ENCODE data around the gene CACYBP.

CACYBP gene, protein sequence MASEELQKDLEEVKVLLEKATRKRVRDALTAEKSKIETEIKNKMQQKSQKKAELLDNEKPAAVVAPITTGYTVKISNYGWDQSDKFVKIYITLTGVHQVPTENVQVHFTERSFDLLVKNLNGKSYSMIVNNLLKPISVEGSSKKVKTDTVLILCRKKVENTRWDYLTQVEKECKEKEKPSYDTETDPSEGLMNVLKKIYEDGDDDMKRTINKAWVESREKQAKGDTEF

DNA sequence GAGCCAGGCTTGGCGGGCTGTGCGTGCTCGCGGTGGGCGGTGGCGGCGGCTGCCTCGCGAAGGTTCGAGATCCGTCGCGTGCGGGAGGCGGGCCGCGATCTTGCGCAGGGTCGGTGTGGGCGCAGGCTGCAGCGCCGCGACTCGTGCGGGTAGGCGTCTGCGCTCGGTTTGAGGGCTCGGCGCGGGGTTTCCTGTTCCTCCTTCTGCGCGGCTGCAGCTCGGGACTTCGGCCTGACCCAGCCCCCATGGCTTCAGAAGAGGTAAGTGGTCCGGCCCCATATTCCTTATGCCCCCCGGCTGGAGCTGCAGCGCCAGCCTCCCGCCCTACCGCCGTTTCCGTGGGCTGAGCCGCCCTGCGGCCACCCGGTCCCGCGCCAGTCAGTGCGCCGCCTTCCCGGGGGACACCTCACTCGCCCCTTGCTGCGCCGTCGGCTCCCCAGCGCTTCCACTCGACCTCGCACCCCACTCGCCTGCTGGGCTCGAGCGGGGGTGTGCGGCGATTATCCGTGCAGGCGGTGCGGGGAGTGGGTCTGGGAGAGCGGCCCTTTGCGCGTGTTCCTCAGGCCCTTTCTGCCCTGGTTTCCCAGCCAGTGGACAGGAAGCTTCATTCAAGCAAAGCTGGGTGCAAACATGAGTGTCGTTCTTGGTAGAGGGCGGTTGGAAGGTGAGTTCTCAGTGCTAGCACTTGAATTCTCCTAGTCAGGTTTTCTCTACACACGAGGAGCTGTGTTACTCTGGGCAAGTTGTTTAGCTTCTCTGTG lies at the start of gene CACYBP:
Gene CACYBP, plus strand, starts transcription at position 12 of the 761 bp plus-strand sequence. Its CDS starts 234 bp downstream, at position 246.
- DNase-seq: peak; percentile 26

- no peak for DNase-seq
These were observed 46.3 kb upstream of the CACYBP start for GRCh38 chr1:174953285-174954072.

DNA sequence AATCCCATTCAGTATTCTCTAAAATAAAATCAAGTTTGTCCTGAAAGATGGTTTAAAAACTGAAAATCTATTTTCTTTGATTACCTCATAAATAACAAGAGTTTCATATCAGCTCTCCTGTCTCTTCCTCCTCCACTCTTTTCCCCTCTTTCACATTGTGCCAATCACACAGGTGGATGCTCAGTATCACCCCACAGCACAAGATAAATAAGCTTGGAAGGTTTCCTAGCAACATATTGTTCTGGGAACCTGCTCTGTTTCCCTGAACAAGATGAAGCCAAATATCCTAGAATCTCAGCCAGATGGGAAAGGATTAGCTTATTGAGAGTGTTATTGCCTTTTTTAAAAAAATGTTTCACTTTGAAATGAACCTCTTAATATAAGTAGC lies 45.7 kb upstream of the CACYBP start:
- no peak for DNase-seq

DNA sequence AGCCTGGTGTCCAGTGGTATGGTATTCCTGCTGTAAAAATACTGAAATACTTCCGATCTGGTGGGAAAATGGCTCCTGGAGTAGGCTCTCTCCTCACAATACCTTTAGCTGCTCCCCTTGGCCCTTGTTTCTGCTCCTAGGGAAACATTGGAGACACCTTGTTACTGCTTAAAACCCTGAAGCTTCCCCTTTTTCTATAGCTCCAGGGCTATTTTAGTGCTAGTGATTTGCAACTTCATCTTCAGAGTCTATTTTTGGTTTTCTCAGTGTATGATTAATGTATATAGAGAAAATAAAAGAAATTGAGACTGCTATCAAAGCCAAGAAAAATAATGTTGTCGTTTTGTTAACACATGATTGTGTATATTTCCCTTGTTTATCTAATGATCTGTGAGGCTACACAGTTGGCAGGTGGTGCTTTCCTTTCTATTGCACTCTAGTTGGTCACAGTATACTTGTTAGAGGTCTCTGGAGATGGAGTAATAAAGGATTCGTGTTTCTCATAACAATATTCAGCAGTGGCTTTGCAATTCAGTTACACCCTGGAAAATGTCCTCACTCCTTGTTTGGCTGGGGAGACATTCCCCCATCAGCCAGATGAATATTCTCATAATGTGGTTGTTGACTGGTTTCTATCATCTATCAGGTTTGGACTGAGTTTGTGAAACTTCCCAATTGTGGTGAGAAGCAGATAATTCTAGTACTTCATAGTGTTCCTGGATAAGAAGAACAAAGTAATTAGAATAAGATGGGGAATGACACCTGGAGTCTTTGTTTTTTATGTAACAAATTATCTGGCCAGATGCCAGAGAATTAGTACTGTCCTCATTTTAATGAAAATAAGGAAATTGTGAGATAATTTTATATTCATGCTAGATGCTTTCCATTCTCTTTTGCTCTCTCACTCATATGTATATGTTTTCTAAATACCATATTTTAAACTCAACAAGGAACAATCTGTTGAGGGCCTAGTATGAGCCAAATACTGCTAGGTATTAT lies 44.8 kb upstream of the CACYBP start:
- DNase-seq: no peak

DNA sequence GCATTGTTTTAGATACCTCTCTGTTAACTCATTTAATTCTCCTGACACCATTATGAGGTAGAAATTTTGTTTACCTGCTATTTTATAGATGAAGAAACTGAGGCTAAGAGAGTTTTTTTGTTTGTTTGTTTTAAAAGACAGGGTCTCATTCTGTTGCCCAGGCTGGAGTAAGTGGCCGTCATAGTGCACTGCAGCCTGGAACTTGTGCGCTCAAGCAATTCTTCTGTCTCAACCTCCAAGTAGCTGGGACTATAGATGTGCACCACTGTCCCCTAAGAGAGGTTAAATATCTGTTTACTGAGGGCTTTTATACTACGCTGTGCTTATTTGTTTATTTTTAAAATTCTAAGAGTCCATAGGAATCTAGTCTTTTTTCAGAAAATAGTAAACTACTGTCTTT lies 43.7 kb upstream of the CACYBP start:
- DNase-seq: no peak

- no peak for DNase-seq
These were observed 42.8 kb upstream of the CACYBP start for GRCh38 chr1:174956976-174957375.

DNA sequence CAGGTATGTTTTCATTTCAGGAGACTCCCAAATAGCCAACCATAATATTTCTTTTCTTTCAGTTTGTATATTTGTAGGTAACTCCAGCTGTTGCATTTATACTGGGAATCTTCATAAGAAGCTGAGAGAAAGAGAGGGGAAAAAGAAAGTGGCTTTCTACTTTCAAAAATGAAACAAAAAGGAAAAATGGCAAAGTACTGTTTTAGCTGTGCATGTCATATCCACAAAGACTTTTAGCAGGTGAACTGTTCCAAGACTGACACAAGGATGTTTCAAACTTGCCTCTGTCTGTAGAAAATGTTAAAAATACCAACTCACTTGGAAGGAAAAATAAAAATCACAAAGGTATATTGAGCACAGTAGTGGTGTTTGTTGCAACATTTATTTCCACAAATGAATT lies 41.9 kb upstream of the CACYBP start:
- DNase-seq: no peak

GRCh38 chr1:174958396-174958795 lies 41.4 kb upstream of the CACYBP start:
- DNase-seq: no peak

DNA sequence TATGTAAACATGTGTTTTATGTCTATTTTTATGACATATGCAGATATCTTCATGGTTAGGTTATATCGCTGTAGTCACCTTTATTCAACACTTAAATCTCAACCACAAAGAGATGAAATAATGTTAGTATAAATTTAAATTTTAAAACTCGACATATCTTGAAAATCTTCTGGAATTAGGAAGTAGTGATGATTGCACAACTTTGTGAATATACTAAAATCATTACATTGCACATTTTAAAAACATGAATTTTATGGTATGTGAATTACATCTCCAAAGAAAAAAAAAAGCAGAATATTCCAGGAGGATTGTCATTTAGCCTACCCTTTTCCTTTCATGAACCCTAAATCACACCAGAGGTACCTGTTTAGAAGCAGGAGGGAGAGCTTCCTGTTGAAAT lies 39.4 kb upstream of the CACYBP start:
- no peak for DNase-seq

DNA sequence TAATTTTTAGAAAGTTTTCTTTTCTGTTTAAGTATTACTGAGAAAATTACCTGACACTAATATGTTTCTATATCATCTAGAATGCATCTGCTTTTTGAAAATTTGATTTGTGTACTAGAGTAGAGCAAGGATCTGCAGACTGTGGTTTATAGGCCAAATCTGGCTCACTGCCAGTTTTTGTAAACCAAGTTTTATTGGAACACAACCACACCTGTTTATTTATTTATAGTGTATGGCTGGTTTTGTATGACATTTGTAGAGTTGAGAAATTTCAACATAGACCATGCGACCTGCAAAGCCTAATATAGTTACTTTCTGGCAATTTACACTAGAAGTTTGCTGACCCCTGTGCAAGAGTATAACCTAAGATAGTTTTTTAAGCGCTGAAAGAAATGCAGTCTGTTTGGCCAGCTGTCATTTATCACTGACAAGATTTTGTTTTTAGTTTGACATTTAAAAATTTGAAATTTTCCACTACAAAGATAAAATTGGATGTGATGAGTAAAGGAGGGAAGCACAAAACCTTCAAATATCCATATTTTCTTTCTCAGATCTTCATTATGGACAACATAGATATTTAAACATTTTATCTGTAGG lies 36.1 kb upstream of the CACYBP start:
- no peak for DNase-seq

GRCh38 chr1:174964261-174964971 lies 35.3 kb upstream of the CACYBP start:
- DNase-seq: no peak

DNA sequence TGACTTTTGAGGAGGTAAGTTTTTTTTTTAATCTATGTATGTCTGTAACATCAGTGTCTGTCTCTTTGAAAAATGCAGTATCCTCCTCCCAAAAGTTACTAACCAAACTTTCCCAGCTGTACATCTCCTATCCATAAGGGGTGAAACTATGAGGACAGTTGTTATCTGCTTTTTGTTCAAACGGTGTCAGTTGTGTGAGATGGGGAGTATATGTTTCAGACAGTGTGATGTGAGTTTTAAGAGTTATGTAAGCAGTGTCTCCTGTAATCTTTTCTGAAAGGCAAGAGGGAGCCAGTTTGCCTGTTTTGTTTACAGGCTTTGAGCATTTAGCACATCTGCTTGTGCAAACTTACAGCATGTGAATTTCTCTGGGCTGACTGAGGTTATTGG lies 34.8 kb upstream of the CACYBP start:
- no peak for DNase-seq

- no peak for DNase-seq
These were observed 34.3 kb upstream of the CACYBP start for GRCh38 chr1:174965362-174966007.

DNA sequence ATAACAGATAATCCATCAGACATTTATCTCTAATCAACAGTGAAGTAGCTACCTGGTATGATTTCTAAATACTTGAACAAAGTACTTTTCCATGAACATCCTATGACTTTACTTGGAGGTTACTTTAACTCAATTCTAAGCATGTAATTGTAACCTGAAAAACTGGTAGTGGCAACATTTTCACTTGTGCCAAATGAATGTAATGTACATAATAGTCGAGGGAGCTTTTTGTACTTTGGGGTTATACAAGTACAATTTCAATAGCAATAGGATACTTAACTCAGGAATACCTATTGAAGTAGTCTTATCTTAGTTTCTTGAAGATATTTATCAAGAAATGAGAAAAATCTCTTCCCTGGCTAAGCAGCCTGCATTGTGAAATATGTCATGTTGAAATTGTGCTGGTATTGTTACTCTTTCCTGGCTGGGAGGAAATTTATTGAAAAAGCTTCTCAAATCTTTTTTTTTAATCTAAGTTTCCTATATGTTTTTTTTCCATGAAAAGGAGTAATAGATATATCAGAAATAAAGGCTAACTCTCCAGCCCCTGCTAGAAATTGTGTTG lies 33.7 kb upstream of the CACYBP start:
- DNase-seq: no peak

GRCh38 chr1:174967845-174968705 lies 31.7 kb upstream of the CACYBP start:
- DNase-seq: no peak

- no peak for DNase-seq
These were observed 30.9 kb upstream of the CACYBP start for GRCh38 chr1:174968750-174969244.

DNA sequence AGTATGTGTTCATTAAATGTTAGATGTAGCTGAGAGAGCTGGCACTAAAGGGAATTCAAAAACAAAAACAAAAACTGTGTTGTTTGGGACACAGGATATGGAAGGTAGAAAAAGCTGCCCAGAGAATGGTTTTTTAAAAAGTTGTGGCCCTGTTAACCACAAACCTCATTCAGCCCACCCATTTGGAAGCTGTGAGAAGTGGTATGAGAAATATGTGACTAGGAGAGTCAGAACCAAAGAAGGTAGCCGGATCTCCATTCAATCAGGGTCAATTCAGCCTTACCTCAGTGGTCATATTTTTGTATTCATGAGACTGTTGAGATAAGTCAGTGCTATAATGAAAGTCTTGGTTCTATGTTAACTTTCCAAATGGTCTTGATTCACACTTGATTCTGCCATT lies 29.8 kb upstream of the CACYBP start:
- DNase-seq: no peak

DNA sequence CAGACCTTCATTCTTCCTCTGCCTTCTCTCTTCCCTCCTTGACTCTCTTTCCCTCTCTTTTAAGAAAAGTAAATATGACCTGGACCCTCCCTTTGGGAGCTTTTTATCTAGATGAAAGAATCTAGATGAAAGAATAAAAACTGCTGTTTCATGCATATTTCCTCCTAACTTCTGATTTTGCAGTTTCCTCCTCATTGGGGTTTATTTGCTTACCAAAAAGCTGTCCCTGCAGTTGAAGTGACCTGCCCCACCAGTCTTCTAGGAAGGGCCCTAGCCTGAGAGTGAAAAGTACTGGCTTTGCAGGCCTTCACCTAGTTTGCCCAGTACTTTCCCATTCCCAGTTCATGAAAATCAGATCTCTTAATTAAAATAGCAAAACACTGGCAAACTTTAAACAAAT lies 28.3 kb upstream of the CACYBP start:
- no peak for DNase-seq

GRCh38 chr1:174971902-174972301 lies 27.8 kb upstream of the CACYBP start:
- DNase-seq: no peak

Measured in activated CD4-positive, alpha-beta T cell treated with anti-CD3 and anti-CD28 coated beads for 1 hour (primary cell).